ENCODE data around the gene ADO. TPM values are rescaled to one million over a fixed set of nuclear protein-coding genes. Genes with fewer than 3 reads are reported as not detected.

Gene ADO
- 7.7 and 9.9 TPM in 2 replicates for total RNA-seq (2011; cell fraction: chromatin; rRNA removed; ENCODE audit: low replicate concordance)
- 12.4 and 12.8 TPM in 2 replicates for total RNA-seq (2011; cell fraction: nucleolus; rRNA removed)
- total RNA-seq (2011; cell fraction: nucleoplasm; rRNA removed), result 13.9 and 17.6 TPM in 2 replicates
- total RNA-seq (2014; rRNA removed) (19.5 and 23.8 TPM in 2 replicates), total RNA-seq (2014; rRNA removed; fragmentation: Illumina TruSeq; extraction: Trizol) (13.1 and 14.7 TPM in 2 replicates), total RNA-seq (2015; rRNA removed; fragmentation: Illumina TruSeq; extraction: Trizol) (18.1 and 19.5 TPM in 2 replicates), total RNA-seq (2021) (20.0 and 20.6 TPM in 2 replicates), polyA plus RNA-seq (2011; rRNA removed) (14.4 and 16.8 TPM in 2 replicates), polyA plus RNA-seq (2014; fragmentation: Illumina TruSeq; extraction: Trizol) (14.1 and 16.1 TPM in 2 replicates), polyA plus RNA-seq (2014; fragmentation: Nextera tagmentation; extraction: Ambion mirVana) (1 to 10 TPM; 3.0 to 3.8 TPM), polyA plus RNA-seq (2014; rRNA removed) (15.3 and 15.6 TPM in 2 replicates), polyA minus RNA-seq (2011; rRNA and poly(A)+ RNA removed) (18.8 and 20.3 TPM in 2 replicates), Bru-seq, nascent RNA (percentile 92 among the genes with signal in this experiment), BruChase-seq, experiment 1, labeled RNA remaining after a 2-hour chase (percentile 93 among the genes with signal in this experiment), BruChase-seq, experiment 2, labeled RNA remaining after a 6-hour chase (percentile 95 among the genes with signal in this experiment)
- polyA plus RNA-seq (2011; cell fraction: cytosol; rRNA removed), result 9.7 and 16.6 TPM in 2 replicates
- polyA plus RNA-seq (2011; cell fraction: nucleus; rRNA removed), result 7.9 and 8.7 TPM in 2 replicates
- polyA plus RNA-seq (2012), result 12.4 and 15.8 TPM in 2 replicates
- polyA minus RNA-seq (2011; cell fraction: cytosol; rRNA and poly(A)+ RNA removed), result 13.3 and 13.8 TPM in 2 replicates
- 12.3 and 17.2 TPM in 2 replicates for polyA minus RNA-seq (2011; cell fraction: nucleus; rRNA and poly(A)+ RNA removed)
- long read RNA-seq, experiment 1, transcript ADO-201 (1 exons, 3,627 nt), result major isoform, 67 of 67 reads
- long read RNA-seq, experiment 1, partial matches to known transcripts, result 0 of 67 reads
- long read RNA-seq, experiment 1, other reads (novel, unspliced or antisense), result 0 of 67 reads
- long read RNA-seq, experiment 2, transcript ADO-201 (1 exons, 3,627 nt), result major isoform, 33 of 33 reads
- long read RNA-seq, experiment 2, partial matches to known transcripts, result 0 of 33 reads
- long read RNA-seq, experiment 2, other reads (novel, unspliced or antisense), result 0 of 33 reads
- long read RNA-seq, experiment 3, partial matches to known transcripts, result 0 of 3 reads
- long read RNA-seq, experiment 3, other reads (novel, unspliced or antisense), result 0 of 3 reads

GRCh38 chr10:62804356-62805230 lies at the start of gene ADO:
TSS of gene ADO (plus strand) at chr10:62804720. CDS start at chr10:62805060, 340 bp downstream.
- peak; percentile 86 for ATAC-seq
- peak; percentile 92 for TF ChIP-seq CREB1 (IDR thresholded peaks at IDR 0.05)
- TF ChIP-seq CREB1 (CRISPR knock-in tag; IDR thresholded peaks at IDR 0.05), result peak; percentile 92
- 0 out of 2 replicates have a peak, but pooled peaks have one; percentile 68 for TF ChIP-seq FOXP1 (CRISPR knock-in tag; IDR thresholded peaks at IDR 0.05)
- TF ChIP-seq ZBTB40 (IDR thresholded peaks at IDR 0.05), result peak; percentile 95
- TF ChIP-seq ZBTB40 (CRISPR knock-in tag; IDR thresholded peaks at IDR 0.05), result no peak
- TF ChIP-seq ATF7 (IDR thresholded peaks at IDR 0.05), result peak; percentile 52
- no peak for TF ChIP-seq PTTG1 (tag; IDR thresholded peaks at IDR 0.05; ENCODE audit: low read depth)

More at GRCh38 chr10:62804356-62805230, at the start of gene ADO:
- BruUV-seq (replicated peaks), result no TSS peak
- under 1% methylated on average over 83 of the region's 87 CpGs for WGBS (ENCODE audit: insufficient coverage, low coverage, missing lambda C conversion rate)
- Histone ChIP-seq H3K9ac (ENCODE audit: insufficient read depth in 1 of 2, low read depth in 2 of 2, low read length in 2 of 2) (peak within 1 kb of the TSS; percentile 91 to 96), H3K4me1 (replicated peaks in 1 of 2; ENCODE audit: control insufficient read depth in 2 of 2, insufficient read depth in 2 of 2, low read length in 2 of 2) (peaks cover 16 to 20% of the 10 kb centered on the region in 2 experiments; a peak in 4 of 5 replicates), H3K4me3 (peak within 1 kb of the TSS; percentile 86), H3K36me3 (ENCODE audit: control insufficient read depth, insufficient read depth, low read length) (peaks cover 30% of the 10 kb centered on the region), H3K27me3 (ENCODE audit: control insufficient read depth in 2 of 2, insufficient read depth in 2 of 2, low read length in 2 of 2) (no peaks in the 10 kb centered on the region), H4K20me1 (replicated peaks; ENCODE audit: control insufficient read depth, insufficient read depth, low read length) (peaks cover 18% of the 10 kb centered on the region), H2AFZ (ENCODE audit: low read depth, low read length) (peak within 1 kb of the TSS; percentile 100), H3K27ac (ENCODE audit: extremely low read depth, low read depth, low read length) (peak within 1 kb of the TSS; percentile 97), H3K79me2 (ENCODE audit: control insufficient read depth, insufficient read depth, low read length) (peaks cover 39% of the 10 kb centered on the region), H3K4me2 (ENCODE audit: insufficient read depth, low read length) (peak within 1 kb of the TSS; percentile 94), H3K9me3 (replicated peaks; ENCODE audit: control insufficient read depth, insufficient read depth, low read depth, low read length) (no peaks in the 10 kb centered on the region), H3K9me1 (ENCODE audit: control insufficient read depth, insufficient read depth, low read length) (peaks cover 3% of the 10 kb centered on the region)
- intact Hi-C loops (cut with micrococcal nuclease) (no loop called here), in situ Hi-C loops (cut with MboI) (no loop called here)
- peak; percentile 89 to 94 (median 92) for DNase-seq (ENCODE audit: extremely low read depth in 1 of 4, low spot score in 3 of 4)
- ChIA-PET CTCF (ENCODE audit: low intra/inter-chr PET ratio) (no interaction called here), POLR2A (interaction anchor here (0.6 to 1.2 kb wide), 5 partner anchors 11 to 271 kb away, joined by 3 read pairs; no protein-coding TSS in a partner anchor)
- peak; percentile 85 for FAIRE-seq

Data from K562 (cell line).